ENCODE results near the gene NELL1.
A peak's percentile ranks its signal among the peaks of the same experiment; 100 is the strongest.

The NELL1 gene

GRCh38 chr11:21514316-21514715 lies 844.9 kb downstream of the NELL1 start:
- peak; percentile 16 for DNase-seq
- Mint-ChIP-seq H3K9me3 (no peaks in the 10 kb centered on the region), H3K4me1 (no peaks in the 10 kb centered on the region), H3K27ac (no peak overlapping the region), H3K4me3 (no peak overlapping the region), H3K36me3 (ENCODE audit: low read depth) (no peaks in the 10 kb centered on the region), H3K27me3 (ENCODE audit: low read depth, poor library complexity) (peaks cover 4% of the 10 kb centered on the region)
- TF ChIP-seq CTCF (IDR thresholded peaks at IDR 0.05), result peak; percentile 47

DNA sequence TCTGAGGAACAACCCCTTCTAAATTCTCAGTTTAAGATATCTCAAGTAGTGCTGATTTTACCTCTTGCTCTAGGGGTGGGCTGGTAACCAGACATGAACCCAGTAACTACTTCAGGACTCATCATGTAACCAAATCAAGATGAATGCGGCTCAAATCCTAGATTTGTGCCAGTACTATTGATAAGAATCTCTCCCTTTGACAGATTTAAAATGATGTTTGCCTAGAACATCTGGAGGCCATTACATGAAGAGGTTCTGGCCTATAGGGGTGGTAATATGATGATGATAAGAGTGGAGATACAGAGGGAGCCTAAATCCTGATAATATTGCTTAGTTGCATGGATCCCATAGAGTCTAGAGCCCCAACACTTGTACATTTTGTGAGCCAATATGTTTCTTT lies 850.9 kb downstream of the NELL1 start:
- TF ChIP-seq CTCF (IDR thresholded peaks at IDR 0.05), result no peak
- Mint-ChIP-seq H3K4me1 (no peaks in the 10 kb centered on the region), H3K27ac (no peak overlapping the region), H3K4me3 (no peak overlapping the region), H3K36me3 (ENCODE audit: low read depth) (no peaks in the 10 kb centered on the region), H3K9me3 (no peaks in the 10 kb centered on the region), H3K27me3 (ENCODE audit: low read depth, poor library complexity) (peaks cover 7% of the 10 kb centered on the region)
- no peak for DNase-seq

- Mint-ChIP-seq H3K27me3 (ENCODE audit: low read depth, poor library complexity) (peaks cover 5% of the 10 kb centered on the region), H3K27ac (no peak overlapping the region), H3K9me3 (no peaks in the 10 kb centered on the region), H3K36me3 (ENCODE audit: low read depth) (no peaks in the 10 kb centered on the region), H3K4me3 (no peak overlapping the region), H3K4me1 (no peaks in the 10 kb centered on the region)
- no peak for DNase-seq
- no peak for TF ChIP-seq CTCF (IDR thresholded peaks at IDR 0.05)
Measured at GRCh38 chr11:21529187-21529586, 859.8 kb downstream of the NELL1 start.

- Mint-ChIP-seq H3K27ac (no peak overlapping the region), H3K36me3 (ENCODE audit: low read depth) (no peaks in the 10 kb centered on the region), H3K4me1 (no peaks in the 10 kb centered on the region), H3K9me3 (no peaks in the 10 kb centered on the region), H3K4me3 (no peak overlapping the region), H3K27me3 (ENCODE audit: low read depth, poor library complexity) (peaks cover 10% of the 10 kb centered on the region)
- no peak for TF ChIP-seq CTCF (IDR thresholded peaks at IDR 0.05)
- DNase-seq, result no peak
Measured at GRCh38 chr11:21534288-21534687, 864.9 kb downstream of the NELL1 start.

DNA sequence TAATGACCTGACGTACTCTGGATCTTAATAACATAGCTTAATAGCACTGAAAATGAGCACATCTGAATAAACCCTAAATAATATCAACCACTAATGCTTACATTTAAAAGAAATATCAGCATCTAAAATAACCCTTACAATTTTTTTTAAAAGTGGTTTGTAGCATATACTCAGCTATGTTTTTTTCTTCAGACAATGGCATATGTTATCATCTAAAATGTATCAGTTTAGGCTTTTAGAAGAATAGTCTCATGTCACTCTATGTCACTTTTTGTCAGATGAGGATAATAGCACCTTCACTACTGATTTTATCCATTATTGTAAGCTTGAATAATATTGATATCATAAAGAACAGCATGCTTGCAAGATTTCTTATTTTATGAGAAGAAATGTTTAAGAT lies 868.6 kb downstream of the NELL1 start:
- no peak for DNase-seq
- no peak for TF ChIP-seq CTCF (IDR thresholded peaks at IDR 0.05)
- Mint-ChIP-seq H3K4me1 (no peaks in the 10 kb centered on the region), H3K27ac (no peak overlapping the region), H3K9me3 (no peaks in the 10 kb centered on the region), H3K27me3 (ENCODE audit: low read depth, poor library complexity) (peaks cover 6% of the 10 kb centered on the region), H3K36me3 (ENCODE audit: low read depth) (no peaks in the 10 kb centered on the region), H3K4me3 (no peak overlapping the region)

DNA sequence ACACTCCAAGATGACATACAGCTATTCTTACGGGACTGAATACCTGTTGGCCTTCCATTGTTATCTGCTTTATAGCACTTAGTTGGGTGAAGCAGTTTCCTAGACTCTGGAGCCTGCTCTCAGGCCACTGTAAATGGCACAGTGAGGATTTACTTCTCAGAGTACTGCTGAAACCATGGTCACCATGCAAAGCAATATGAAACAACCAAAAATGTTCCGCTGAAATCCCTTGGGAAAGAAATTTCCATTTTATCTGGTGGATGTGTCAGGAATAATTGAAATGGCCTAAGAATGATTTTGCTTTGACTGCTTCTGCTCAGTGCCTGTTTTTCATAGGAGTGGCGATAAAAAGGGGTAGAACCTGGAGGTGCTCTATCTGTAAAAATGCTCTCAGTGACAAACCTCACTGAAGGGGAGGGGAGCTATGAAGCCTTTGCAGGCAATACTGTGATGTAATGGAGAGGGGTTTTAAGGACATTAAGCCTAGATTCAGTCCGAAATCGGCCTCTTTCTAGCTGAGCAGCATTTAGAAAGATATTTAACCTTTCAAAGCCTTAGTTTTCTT lies 871.9 kb downstream of the NELL1 start:
- peaks cover 2% of the 10 kb centered on the region for H3K9me3 Mint-ChIP-seq
- no peaks in the 10 kb centered on the region for H3K36me3 Mint-ChIP-seq (ENCODE audit: low read depth)
- H3K27me3 Mint-ChIP-seq (ENCODE audit: low read depth, poor library complexity), result peaks cover 3% of the 10 kb centered on the region
- TF ChIP-seq CTCF (IDR thresholded peaks at IDR 0.05), result no peak
- H3K4me1 Mint-ChIP-seq, result peaks cover 5% of the 10 kb centered on the region
- DNase-seq, result no peak
- H3K4me3 Mint-ChIP-seq, result no peak overlapping the region
- H3K27ac Mint-ChIP-seq, result no peak overlapping the region
